ENCODE measurements around the gene ROR1.

Gene ROR1

DNA sequence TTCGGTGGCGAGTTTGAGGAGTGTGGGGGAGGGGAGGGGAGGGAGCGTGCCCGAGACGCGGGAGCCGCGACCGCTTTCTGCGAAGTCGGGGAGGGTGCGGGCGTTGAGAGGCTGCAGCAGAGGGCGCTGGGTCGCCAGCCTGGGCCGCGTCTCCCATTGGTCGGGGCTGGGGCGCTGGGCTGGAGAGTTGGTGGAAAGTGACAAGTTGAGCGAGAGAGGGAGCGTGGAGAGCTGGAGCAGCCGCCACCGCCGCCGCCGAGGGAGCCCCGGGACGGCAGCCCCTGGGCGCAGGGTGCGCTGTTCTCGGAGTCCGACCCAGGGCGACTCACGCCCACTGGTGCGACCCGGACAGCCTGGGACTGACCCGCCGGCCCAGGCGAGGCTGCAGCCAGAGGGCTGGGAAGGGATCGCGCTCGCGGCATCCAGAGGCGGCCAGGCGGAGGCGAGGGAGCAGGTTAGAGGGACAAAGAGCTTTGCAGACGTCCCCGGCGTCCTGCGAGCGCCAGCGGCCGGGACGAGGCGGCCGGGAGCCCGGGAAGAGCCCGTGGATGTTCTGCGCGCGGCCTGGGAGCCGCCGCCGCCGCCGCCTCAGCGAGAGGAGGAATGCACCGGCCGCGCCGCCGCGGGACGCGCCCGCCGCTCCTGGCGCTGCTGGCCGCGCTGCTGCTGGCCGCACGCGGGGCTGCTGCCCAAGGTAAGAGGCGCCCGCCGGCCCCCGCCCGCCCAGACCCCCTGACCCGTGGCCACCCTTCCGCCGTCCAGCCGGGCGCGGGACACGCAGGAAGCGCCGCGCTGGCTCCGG is at the start of gene ROR1:
Gene ROR1 (plus strand): TSS at position 203 of the 802 bp plus-strand sequence.
- DNase-seq = peak; percentile 72

GRCh38 chr1:63724375-63724899 is 49.4 kb upstream of the ROR1 start:
- no peak for DNase-seq

GRCh38 chr1:63728611-63729226 is 45.1 kb upstream of the ROR1 start:
- DNase-seq = no peak

DNA sequence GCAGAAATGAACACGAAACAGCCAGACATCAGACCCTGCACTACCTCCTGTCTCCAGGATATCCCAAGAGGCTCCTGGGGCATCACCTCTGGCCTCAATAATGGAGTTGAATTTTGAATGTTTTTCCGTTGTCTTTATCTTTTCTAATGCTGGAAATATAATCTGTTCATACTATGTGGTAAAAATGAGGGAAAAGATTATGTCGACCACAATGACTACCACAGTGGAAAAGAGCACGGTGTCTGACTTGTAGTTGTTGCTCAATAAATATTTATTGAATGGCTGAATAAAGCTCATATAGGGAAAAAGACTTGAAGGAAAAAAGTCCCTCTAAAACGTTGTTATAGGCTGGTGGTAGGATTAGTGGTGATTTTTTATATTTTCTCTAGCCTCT is 44.6 kb upstream of the ROR1 start:
- DNase-seq = no peak

- DNase-seq = no peak
These were observed 43.6 kb upstream of the ROR1 start for GRCh38 chr1:63730211-63730610.

DNA sequence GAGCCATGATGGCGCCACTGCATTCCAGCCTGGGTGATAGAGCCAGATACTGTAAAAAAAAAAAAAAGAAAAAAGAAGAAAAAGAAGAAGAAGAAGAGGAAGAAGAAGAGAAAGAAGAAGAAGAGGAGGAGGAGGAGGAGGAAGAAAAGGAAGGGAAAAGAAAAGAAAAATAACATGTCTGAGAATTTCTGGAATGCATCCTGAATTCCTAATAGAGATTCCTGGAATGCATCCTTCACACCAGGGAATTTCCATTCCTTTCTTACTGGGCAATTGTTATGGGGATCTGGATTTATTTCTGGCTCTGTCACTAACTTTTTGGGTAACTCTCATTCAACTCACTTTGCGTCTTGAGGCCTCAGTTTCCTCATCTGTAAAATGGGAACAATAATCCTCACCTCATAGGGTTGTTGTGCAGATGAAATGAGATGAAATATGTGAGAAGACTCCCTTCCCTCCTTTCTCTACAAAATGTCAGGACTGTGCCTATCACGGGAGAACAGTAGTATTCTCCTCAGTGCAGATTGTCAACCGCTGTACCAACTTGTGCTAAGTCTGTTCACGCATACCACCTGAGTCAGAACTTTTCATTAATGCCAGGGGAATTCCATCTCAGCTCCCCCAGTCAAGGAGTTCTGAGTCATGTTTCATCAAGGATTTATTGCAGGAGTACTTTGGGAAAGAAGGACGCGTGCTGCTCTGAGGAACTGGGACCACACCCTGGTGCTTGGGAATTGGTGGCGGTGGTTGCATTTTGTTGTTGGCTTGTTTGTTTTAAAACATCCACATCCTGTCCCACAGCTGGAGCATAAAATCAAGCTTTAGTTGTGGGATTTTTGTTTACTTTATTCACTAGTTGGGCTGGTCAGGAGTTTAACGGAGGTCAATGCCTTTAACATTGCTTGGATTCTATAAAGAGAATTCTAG is 42.4 kb upstream of the ROR1 start:
- DNase-seq = no peak

- no peak for DNase-seq
These were observed 41.2 kb upstream of the ROR1 start for GRCh38 chr1:63732666-63733065.

DNA sequence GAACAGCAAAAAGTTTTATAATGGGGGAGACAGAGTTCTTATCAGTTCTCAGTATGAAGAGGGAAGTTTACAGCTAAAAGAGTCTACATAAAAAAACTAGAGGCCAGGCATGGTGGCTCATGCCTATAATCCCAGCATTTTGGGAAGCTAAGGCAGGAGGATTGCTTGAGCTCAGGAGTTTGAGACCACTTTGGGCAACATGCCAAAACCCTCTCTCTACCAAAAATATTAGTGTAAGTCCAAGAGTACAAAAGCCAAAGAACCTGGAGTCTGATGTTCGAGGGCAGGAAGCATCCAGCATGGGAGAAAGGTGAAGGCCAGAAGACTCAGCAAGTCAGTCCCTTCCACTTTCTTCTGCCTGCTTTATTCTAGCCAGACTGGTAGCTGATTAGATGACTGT is 35.0 kb upstream of the ROR1 start:
- no peak for DNase-seq

DNA sequence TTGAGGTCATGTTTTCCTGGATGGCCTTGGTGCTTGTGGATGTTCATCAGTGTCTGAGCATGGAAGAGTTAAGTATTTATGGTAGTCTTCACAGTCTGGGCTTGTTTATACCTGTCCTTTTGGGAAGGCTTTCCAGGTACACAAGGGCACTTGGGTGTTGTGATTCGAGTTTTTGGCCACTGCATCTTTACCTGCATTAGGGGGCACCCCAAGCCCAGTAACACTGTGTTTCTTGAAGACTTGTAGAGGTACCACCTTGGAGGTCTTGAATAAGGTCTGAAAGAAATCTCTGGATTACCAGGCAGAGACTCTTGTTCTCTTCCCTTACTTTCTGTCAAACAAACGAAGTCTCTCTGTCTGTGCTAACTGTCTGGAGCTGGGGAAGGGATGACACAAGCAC is 34.4 kb upstream of the ROR1 start:
- DNase-seq = no peak

DNA sequence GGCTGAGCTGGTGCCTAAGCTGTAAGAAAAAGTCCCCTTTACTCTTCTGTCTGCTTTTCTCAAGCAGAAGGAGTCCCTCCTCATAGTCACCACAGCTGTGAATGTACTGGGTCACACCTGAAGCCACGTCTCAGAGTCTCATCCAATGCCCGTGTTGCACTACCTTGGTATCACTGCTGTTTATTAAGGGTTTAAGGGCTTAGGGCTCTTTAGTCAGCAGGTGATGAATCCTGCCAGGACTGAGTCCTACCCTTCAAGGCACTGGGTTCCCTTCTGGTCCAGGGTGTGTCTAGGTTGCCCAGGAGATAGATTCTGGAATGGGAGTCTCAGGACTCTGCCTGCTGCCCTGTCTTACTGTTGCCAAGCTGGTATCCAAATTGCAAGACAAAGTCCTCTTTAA is 33.4 kb upstream of the ROR1 start:
- no peak for DNase-seq

DNA sequence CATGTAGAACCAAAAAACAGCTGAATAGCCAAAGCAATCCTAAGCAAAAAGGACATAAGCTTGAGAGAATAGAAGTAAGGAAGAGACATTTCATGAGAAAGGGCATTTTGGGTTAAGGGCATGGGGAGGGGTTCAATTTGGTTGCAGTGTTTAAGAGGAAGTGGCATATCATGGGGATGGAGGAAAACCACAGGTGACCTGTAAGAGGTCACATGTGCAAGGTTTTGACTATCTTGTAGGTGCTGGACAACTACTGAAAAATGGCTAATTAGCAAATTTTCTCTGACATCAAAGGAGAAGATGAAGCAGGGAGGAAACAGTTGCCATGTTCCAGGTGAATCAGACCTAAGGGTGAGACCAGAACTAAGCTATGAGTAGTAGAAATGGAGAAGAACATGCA is 31.3 kb upstream of the ROR1 start:
- DNase-seq = no peak

DNA sequence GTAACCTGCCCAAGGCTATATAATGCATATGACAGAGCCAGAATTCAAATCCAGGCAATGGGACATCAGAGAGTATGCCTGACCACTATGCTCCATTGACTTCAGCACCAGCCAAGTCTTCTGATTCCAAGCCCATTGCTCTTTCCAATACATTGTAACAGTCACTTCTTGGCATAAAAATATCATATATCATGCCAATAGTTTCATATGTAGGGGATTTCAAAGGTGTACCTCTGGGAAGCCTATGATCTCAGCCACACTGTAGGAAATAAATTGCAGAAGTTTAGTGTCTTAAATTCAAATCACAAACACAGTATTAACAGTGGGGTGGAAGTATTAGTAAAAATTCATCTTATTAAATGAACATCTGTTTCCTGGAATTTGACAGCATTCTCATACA is 30.0 kb upstream of the ROR1 start:
- no peak for DNase-seq

GRCh38 chr1:63746129-63746864 is 27.5 kb upstream of the ROR1 start:
- DNase-seq = no peak

- no peak for DNase-seq
These were observed 26.4 kb upstream of the ROR1 start for GRCh38 chr1:63747445-63747844.

DNA sequence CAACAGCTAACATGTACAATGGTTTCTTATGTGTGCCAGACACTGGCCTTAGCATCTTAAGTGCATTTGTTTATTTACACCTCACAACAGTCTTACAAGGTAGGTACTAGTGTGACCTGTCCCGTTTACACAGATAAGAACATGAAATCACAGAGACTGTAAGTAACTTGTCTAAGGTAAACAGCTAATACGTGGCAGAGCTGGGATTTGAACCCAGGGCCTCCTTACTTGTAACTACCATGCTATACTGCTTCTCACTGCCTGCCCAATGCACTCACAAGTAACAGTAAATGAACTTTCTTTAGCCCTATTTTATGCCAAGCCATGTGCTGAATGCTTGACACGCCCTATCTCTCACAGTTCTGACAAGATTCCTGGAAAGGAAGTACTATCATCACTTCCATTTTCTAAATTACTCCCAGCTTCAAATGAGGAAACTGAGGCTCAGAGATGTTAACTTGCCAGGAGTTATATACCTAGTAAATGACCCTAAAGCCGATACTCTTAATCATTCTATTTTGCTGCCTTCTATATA is 25.7 kb upstream of the ROR1 start:
- DNase-seq = no peak

DNA sequence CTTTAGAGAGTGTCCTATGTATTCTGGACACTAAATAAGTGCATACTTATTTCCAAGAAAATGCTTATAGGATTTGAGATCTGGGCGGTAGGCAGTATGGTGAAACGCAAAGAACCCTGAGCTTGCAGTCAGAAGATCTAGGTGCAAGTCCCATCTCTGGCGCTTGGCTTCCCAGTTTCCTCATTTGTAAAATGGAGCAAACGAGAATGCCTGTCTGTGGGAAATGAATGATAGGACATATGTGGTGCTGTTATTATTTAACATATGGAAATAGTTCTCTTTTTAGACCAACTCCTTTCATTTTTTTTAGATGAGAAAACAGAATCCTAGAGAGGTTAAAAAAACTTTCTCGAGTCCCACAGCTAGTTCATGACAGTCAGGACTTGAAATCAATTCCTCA is 25.2 kb upstream of the ROR1 start:
- no peak for DNase-seq

- DNase-seq = no peak
These were observed 23.1 kb upstream of the ROR1 start for GRCh38 chr1:63750721-63751120.

DNA sequence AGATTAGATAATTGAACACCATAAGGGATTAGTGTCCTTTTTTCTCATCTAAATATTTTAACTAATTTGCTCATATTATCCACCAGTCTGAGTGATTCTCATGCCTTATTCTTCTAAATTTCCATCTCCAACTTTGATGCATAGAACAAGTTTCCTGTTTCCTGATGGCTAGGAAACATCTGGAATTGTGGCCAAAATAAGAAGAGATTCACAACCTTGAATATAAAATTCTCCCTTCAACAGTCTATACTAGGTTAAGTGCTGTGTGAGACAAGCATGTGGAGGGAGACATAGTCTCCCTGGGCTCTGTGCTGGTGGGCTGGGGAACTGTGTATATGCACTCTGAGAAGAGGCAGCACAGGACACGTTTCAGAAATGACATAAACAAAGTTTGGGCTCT is 21.6 kb upstream of the ROR1 start:
- DNase-seq = no peak

DNA sequence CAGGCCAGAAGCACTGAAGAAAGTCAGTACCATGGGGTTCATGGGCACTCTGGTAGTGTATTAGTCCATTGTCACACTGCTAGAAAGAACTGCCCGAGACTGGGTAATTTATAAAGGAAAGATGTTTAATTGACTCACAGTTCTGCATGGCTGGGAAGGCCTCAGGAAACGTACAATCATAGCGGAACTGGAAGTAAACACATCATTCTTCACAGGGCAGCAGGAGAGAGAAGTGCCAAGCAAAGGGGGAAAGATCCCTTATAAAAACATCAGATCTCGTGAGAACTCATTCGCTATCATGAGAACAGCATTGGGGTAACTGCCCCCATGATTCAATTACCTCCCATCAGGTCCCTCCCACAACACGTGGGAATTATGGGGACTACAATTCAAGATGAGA is 20.2 kb upstream of the ROR1 start:
- no peak for DNase-seq

- no peak for DNase-seq
These were observed 17.0 kb upstream of the ROR1 start for GRCh38 chr1:63756839-63757238.

DNA sequence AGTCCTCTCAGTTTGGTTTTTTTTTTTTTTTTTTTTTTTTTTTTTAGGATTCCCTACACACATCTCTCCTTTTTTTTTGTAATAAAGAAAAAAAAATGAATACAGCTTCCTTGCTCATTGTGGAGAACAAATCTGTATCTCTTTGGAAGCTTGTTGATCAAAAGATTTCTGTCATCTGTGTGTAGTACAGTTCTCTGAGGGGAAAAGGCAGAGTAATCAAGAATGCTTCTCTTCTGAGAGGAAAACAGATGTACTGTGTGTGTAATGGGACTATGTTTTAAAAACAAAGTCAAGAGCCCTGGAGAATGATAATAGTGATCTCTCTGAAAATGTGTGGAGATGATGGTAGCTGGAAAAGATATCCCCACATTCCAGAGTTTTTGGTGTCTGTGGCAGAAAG is 16.5 kb upstream of the ROR1 start:
- no peak for DNase-seq

GRCh38 chr1:63758791-63759190 is 15.0 kb upstream of the ROR1 start:
- no peak for DNase-seq

All from activated effector memory CD4-positive, alpha-beta T cell treated with anti-CD3 and anti-CD28 coated beads, Interleukin-2, amount 50 U/mL, for 16 hours (primary cell).